Right lobe of liver (tissue), 4 donors: ENCODE data around the gene ATF3.

Experiments
- CTCF ChIP-seq, 4 donors: fragments of 200-600 bp in 3 of 4; fragments of 450-650 bp in 1 of 4; IDR thresholded peaks; one replicate each; pipeline versions ENCODE4 v1.5.1 to v1.8.0; 2016 to 2022; ENCODE audit warnings: antibody characterized with exemption in 4 of 4, mild to moderate bottlenecking in 2 of 4
- POLR2A ChIP-seq: fragments of 450-650 bp; IDR thresholded peaks from one replicate; pipeline ENCODE4 v1.6.1; 2017; ENCODE audit warnings: antibody characterized with exemption, mild to moderate bottlenecking
- donor health status: DM: no; HTN: no; CAD: no.
- donor health status: DM: no; HTN: no; CAD: no.
- donor health status: DM: no; HTN: yes; CAD: no.

- TF ChIP-seq CTCF (IDR thresholded peaks at IDR 0.05) (no peak), POLR2A (no peak)
These were observed 21.3 kb upstream of the ATF3 start for GRCh38 chr1:212587016-212587887.
